ENCODE results near the gene MAPK9.
"Not testable (repeated sequence)": the region's sequence is repeated elsewhere in the genome, so short reads cannot be mapped to it uniquely, and the experiment has no call there.

Gene MAPK9

GRCh38 chr5:180305481-180305880 is 13.6 kb upstream of the MAPK9 start:
- Histone ChIP-seq H3K4me1 (ENCODE audit: control insufficient read depth in 1 of 2, insufficient read depth in 2 of 2, low read length in 2 of 2) (no peaks in the 10 kb centered on the region), H3K9me3 (ENCODE audit: control insufficient read depth in 1 of 2, low read length in 2 of 2) (no peaks in the 10 kb centered on the region), H3K4me3 (ENCODE audit: low read depth in 1 of 2, low read length in 2 of 2) (no peak overlapping the region), H3K27me3 (ENCODE audit: control insufficient read depth in 1 of 2, insufficient read depth in 2 of 2, low read length in 2 of 2) (no peaks in the 10 kb centered on the region), H3K9ac (ENCODE audit: low read depth in 1 of 2, low read length in 2 of 2) (no peak overlapping the region), H3K36me3 (ENCODE audit: control insufficient read depth in 1 of 2, insufficient read depth in 2 of 2, low read length in 2 of 2) (no peaks in the 10 kb centered on the region), H3K27ac (ENCODE audit: low read depth, low read length) (no peak overlapping the region)

- Histone ChIP-seq H3K27me3 (ENCODE audit: control insufficient read depth in 1 of 2, insufficient read depth in 2 of 2, low read length in 2 of 2) (no peaks in the 10 kb centered on the region), H3K27ac (ENCODE audit: low read depth, low read length) (no peak overlapping the region), H3K9ac (ENCODE audit: low read depth in 1 of 2, low read length in 2 of 2) (no peak overlapping the region), H3K36me3 (ENCODE audit: control insufficient read depth in 1 of 2, insufficient read depth in 2 of 2, low read length in 2 of 2) (no peaks in the 10 kb centered on the region), H3K4me1 (ENCODE audit: control insufficient read depth in 1 of 2, insufficient read depth in 2 of 2, low read length in 2 of 2) (no peaks in the 10 kb centered on the region), H3K9me3 (ENCODE audit: control insufficient read depth in 1 of 2, low read length in 2 of 2) (no peaks in the 10 kb centered on the region), H3K4me3 (ENCODE audit: low read depth in 1 of 2, low read length in 2 of 2) (no peak overlapping the region)
Measured at GRCh38 chr5:180304431-180305375, 12.8 kb upstream of the MAPK9 start.

- H3K9me3 ChIP-seq (ENCODE audit: control insufficient read depth in 1 of 2, low read length in 2 of 2): no peaks in the 10 kb centered on the region
- no peaks in the 10 kb centered on the region for H3K4me1 ChIP-seq (ENCODE audit: control insufficient read depth in 1 of 2, insufficient read depth in 2 of 2, low read length in 2 of 2)
- H3K27me3 ChIP-seq (ENCODE audit: control insufficient read depth in 1 of 2, insufficient read depth in 2 of 2, low read length in 2 of 2): no peaks in the 10 kb centered on the region
- no peak overlapping the region for H3K27ac ChIP-seq (ENCODE audit: low read depth, low read length)
- H3K4me3 ChIP-seq (ENCODE audit: low read depth in 1 of 2, low read length in 2 of 2): no peak overlapping the region
- H3K9ac ChIP-seq (ENCODE audit: low read depth in 1 of 2, low read length in 2 of 2): no peak overlapping the region
- no peaks in the 10 kb centered on the region for H3K36me3 ChIP-seq (ENCODE audit: control insufficient read depth in 1 of 2, insufficient read depth in 2 of 2, low read length in 2 of 2)
Measured at GRCh38 chr5:180304016-180304292, 12.1 kb upstream of the MAPK9 start.

GRCh38 chr5:180303226-180304015 is 11.5 kb upstream of the MAPK9 start:
- H3K9ac ChIP-seq (ENCODE audit: low read depth in 1 of 2, low read length in 2 of 2): no peak overlapping the region
- no peaks in the 10 kb centered on the region for H3K27me3 ChIP-seq (ENCODE audit: control insufficient read depth in 1 of 2, insufficient read depth in 2 of 2, low read length in 2 of 2)
- no peaks in the 10 kb centered on the region for H3K36me3 ChIP-seq (ENCODE audit: control insufficient read depth in 1 of 2, insufficient read depth in 2 of 2, low read length in 2 of 2)
- H3K9me3 ChIP-seq (ENCODE audit: control insufficient read depth in 1 of 2, low read length in 2 of 2): no peaks in the 10 kb centered on the region
- no peak overlapping the region for H3K4me3 ChIP-seq (ENCODE audit: low read depth in 1 of 2, low read length in 2 of 2)
- no peak overlapping the region for H3K27ac ChIP-seq (ENCODE audit: low read depth, low read length)
- no peaks in the 10 kb centered on the region for H3K4me1 ChIP-seq (ENCODE audit: control insufficient read depth in 1 of 2, insufficient read depth in 2 of 2, low read length in 2 of 2)

- no peaks in the 10 kb centered on the region for H3K27me3 ChIP-seq (ENCODE audit: control insufficient read depth in 1 of 2, insufficient read depth in 2 of 2, low read length in 2 of 2)
- no peaks in the 10 kb centered on the region for H3K9me3 ChIP-seq (ENCODE audit: control insufficient read depth in 1 of 2, low read length in 2 of 2)
- no peak overlapping the region for H3K4me3 ChIP-seq (ENCODE audit: low read depth in 1 of 2, low read length in 2 of 2)
- no peak overlapping the region for H3K9ac ChIP-seq (ENCODE audit: low read depth in 1 of 2, low read length in 2 of 2)
- H3K27ac ChIP-seq (ENCODE audit: low read depth, low read length): no peak overlapping the region
- H3K36me3 ChIP-seq (ENCODE audit: control insufficient read depth in 1 of 2, insufficient read depth in 2 of 2, low read length in 2 of 2): no peaks in the 10 kb centered on the region
- no peaks in the 10 kb centered on the region for H3K4me1 ChIP-seq (ENCODE audit: control insufficient read depth in 1 of 2, insufficient read depth in 2 of 2, low read length in 2 of 2)
Measured at GRCh38 chr5:180302256-180302655, 10.4 kb upstream of the MAPK9 start.

GRCh38 chr5:180301253-180301652 is 9.4 kb upstream of the MAPK9 start:
- Histone ChIP-seq H3K9ac (ENCODE audit: low read depth in 1 of 2, low read length in 2 of 2) (no peak overlapping the region), H3K27me3 (ENCODE audit: control insufficient read depth in 1 of 2, insufficient read depth in 2 of 2, low read length in 2 of 2) (no peaks in the 10 kb centered on the region), H3K36me3 (ENCODE audit: control insufficient read depth in 1 of 2, insufficient read depth in 2 of 2, low read length in 2 of 2) (no peaks in the 10 kb centered on the region), H3K9me3 (ENCODE audit: control insufficient read depth in 1 of 2, low read length in 2 of 2) (no peaks in the 10 kb centered on the region), H3K4me3 (ENCODE audit: low read depth in 1 of 2, low read length in 2 of 2) (no peak overlapping the region), H3K27ac (ENCODE audit: low read depth, low read length) (no peak overlapping the region), H3K4me1 (ENCODE audit: control insufficient read depth in 1 of 2, insufficient read depth in 2 of 2, low read length in 2 of 2) (no peaks in the 10 kb centered on the region)

GRCh38 chr5:180299526-180299925 is 7.6 kb upstream of the MAPK9 start:
- no peaks in the 10 kb centered on the region for H3K27me3 ChIP-seq (ENCODE audit: control insufficient read depth in 1 of 2, insufficient read depth in 2 of 2, low read length in 2 of 2)
- no peak overlapping the region for H3K27ac ChIP-seq (ENCODE audit: low read depth, low read length)
- no peaks in the 10 kb centered on the region for H3K4me1 ChIP-seq (ENCODE audit: control insufficient read depth in 1 of 2, insufficient read depth in 2 of 2, low read length in 2 of 2)
- H3K9me3 ChIP-seq (ENCODE audit: control insufficient read depth in 1 of 2, low read length in 2 of 2): no peaks in the 10 kb centered on the region
- H3K9ac ChIP-seq (ENCODE audit: low read depth in 1 of 2, low read length in 2 of 2): no peak overlapping the region
- H3K4me3 ChIP-seq (ENCODE audit: low read depth in 1 of 2, low read length in 2 of 2): no peak overlapping the region
- no peaks in the 10 kb centered on the region for H3K36me3 ChIP-seq (ENCODE audit: control insufficient read depth in 1 of 2, insufficient read depth in 2 of 2, low read length in 2 of 2)

GRCh38 chr5:180299014-180299413 is 7.1 kb upstream of the MAPK9 start:
- H3K9me3 ChIP-seq (ENCODE audit: control insufficient read depth in 1 of 2, low read length in 2 of 2); H3K4me1 ChIP-seq (ENCODE audit: control insufficient read depth in 1 of 2, insufficient read depth in 2 of 2, low read length in 2 of 2); H3K9ac ChIP-seq (ENCODE audit: low read depth in 1 of 2, low read length in 2 of 2); H3K27me3 ChIP-seq (ENCODE audit: control insufficient read depth in 1 of 2, insufficient read depth in 2 of 2, low read length in 2 of 2); H3K36me3 ChIP-seq (ENCODE audit: control insufficient read depth in 1 of 2, insufficient read depth in 2 of 2, low read length in 2 of 2); H3K27ac ChIP-seq (ENCODE audit: low read depth, low read length); H3K4me3 ChIP-seq (ENCODE audit: low read depth in 1 of 2, low read length in 2 of 2): not testable (repeated sequence)

- Histone ChIP-seq H3K4me3 (ENCODE audit: low read depth in 1 of 2, low read length in 2 of 2) (no peak overlapping the region), H3K27me3 (ENCODE audit: control insufficient read depth in 1 of 2, insufficient read depth in 2 of 2, low read length in 2 of 2) (no peaks in the 10 kb centered on the region), H3K36me3 (ENCODE audit: control insufficient read depth in 1 of 2, insufficient read depth in 2 of 2, low read length in 2 of 2) (no peaks in the 10 kb centered on the region), H3K4me1 (ENCODE audit: control insufficient read depth in 1 of 2, insufficient read depth in 2 of 2, low read length in 2 of 2) (peaks cover 5 to 8% of the 10 kb centered on the region in 2 donors), H3K9ac (ENCODE audit: low read depth in 1 of 2, low read length in 2 of 2) (no peak overlapping the region), H3K9me3 (ENCODE audit: control insufficient read depth in 1 of 2, low read length in 2 of 2) (no peaks in the 10 kb centered on the region), H3K27ac (ENCODE audit: low read depth, low read length) (no peak overlapping the region)
Measured at GRCh38 chr5:180297587-180298282, 5.9 kb upstream of the MAPK9 start.

GRCh38 chr5:180296771-180297170 is 4.9 kb upstream of the MAPK9 start:
- Histone ChIP-seq H3K27me3 (ENCODE audit: control insufficient read depth in 1 of 2, insufficient read depth in 2 of 2, low read length in 2 of 2) (no peaks in the 10 kb centered on the region), H3K4me3 (ENCODE audit: low read depth in 1 of 2, low read length in 2 of 2) (no peak overlapping the region), H3K27ac (ENCODE audit: low read depth, low read length) (no peak overlapping the region), H3K9me3 (ENCODE audit: control insufficient read depth in 1 of 2, low read length in 2 of 2) (no peaks in the 10 kb centered on the region), H3K36me3 (ENCODE audit: control insufficient read depth in 1 of 2, insufficient read depth in 2 of 2, low read length in 2 of 2) (no peaks in the 10 kb centered on the region), H3K4me1 (ENCODE audit: control insufficient read depth in 1 of 2, insufficient read depth in 2 of 2, low read length in 2 of 2) (peaks cover 5 to 8% of the 10 kb centered on the region in 2 donors), H3K9ac (ENCODE audit: low read depth in 1 of 2, low read length in 2 of 2) (no peak overlapping the region)
